ENCODE measurements around the gene TECPR2.

DNA sequence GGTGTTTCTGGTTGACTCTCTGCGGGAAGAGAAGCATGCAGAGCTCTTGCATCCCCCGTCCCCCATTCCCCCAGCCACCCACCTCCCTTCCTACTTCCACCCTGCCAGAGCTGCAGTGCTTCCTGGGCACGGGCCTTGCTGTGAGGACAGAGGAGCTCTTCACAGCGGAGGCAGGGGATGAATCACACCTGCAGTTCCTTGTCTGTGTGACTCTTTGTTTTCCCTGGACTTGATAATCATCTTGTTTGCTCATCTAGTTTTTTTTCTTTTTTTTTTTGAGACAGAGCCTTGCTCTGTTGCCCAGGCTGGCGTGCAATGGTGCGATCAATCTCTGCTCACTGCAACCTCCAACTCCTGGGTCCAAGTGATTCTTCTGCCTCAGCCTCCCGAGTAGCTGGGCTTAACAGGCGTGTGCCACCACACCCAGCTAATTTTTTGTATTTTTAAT lies 119.1 kb downstream of the TECPR2 start:
- TF ChIP-seq NFE2L1 (CRISPR knock-in tag; IDR thresholded peaks at IDR 0.05): no peak
- TF ChIP-seq GABPB1 (CRISPR knock-in tag; IDR thresholded peaks at IDR 0.05): no peak; the same call in 1 of the 2 replicates
- no peak for TF ChIP-seq JAZF1 (CRISPR knock-in tag; IDR thresholded peaks at IDR 0.05)
- no peak for TF ChIP-seq ZNF263 (CRISPR knock-in tag; IDR thresholded peaks at IDR 0.05; ENCODE audit: low read depth)
- TF ChIP-seq, protein P1, sequence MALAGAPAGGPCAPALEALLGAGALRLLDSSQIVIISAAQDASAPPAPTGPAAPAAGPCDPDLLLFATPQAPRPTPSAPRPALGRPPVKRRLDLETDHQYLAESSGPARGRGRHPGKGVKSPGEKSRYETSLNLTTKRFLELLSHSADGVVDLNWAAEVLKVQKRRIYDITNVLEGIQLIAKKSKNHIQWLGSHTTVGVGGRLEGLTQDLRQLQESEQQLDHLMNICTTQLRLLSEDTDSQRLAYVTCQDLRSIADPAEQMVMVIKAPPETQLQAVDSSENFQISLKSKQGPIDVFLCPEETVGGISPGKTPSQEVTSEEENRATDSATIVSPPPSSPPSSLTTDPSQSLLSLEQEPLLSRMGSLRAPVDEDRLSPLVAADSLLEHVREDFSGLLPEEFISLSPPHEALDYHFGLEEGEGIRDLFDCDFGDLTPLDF (CRISPR knock-in tag; IDR thresholded peaks at IDR 0.05): no peak
- no peak for TF ChIP-seq MXD4 (CRISPR knock-in tag; IDR thresholded peaks at IDR 0.05; ENCODE audit: borderline replicate concordance)
- TF ChIP-seq, protein P2, sequence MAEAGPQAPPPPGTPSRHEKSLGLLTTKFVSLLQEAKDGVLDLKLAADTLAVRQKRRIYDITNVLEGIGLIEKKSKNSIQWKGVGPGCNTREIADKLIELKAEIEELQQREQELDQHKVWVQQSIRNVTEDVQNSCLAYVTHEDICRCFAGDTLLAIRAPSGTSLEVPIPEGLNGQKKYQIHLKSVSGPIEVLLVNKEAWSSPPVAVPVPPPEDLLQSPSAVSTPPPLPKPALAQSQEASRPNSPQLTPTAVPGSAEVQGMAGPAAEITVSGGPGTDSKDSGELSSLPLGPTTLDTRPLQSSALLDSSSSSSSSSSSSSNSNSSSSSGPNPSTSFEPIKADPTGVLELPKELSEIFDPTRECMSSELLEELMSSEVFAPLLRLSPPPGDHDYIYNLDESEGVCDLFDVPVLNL (CRISPR knock-in tag; IDR thresholded peaks at IDR 0.05; ENCODE audit: borderline replicate concordance, low read depth): no peak
- TF ChIP-seq, protein P3, sequence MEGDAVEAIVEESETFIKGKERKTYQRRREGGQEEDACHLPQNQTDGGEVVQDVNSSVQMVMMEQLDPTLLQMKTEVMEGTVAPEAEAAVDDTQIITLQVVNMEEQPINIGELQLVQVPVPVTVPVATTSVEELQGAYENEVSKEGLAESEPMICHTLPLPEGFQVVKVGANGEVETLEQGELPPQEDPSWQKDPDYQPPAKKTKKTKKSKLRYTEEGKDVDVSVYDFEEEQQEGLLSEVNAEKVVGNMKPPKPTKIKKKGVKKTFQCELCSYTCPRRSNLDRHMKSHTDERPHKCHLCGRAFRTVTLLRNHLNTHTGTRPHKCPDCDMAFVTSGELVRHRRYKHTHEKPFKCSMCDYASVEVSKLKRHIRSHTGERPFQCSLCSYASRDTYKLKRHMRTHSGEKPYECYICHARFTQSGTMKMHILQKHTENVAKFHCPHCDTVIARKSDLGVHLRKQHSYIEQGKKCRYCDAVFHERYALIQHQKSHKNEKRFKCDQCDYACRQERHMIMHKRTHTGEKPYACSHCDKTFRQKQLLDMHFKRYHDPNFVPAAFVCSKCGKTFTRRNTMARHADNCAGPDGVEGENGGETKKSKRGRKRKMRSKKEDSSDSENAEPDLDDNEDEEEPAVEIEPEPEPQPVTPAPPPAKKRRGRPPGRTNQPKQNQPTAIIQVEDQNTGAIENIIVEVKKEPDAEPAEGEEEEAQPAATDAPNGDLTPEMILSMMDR (IDR thresholded peaks at IDR 0.05): no peak
- no peak for TF ChIP-seq ZBTB21 (CRISPR knock-in tag; IDR thresholded peaks at IDR 0.05; ENCODE audit: borderline replicate concordance)
- TF ChIP-seq NR3C1 (CRISPR knock-in tag; conservative IDR thresholded peaks at IDR 0.05; ENCODE audit: low read depth): no peak
- TF ChIP-seq ETV6 (CRISPR knock-in tag; IDR thresholded peaks at IDR 0.05): no peak
